Measurements from ENCODE around the gene MSRB1.

- no peak for TF ChIP-seq CTCF (IDR thresholded peaks at IDR 0.05; ENCODE audit: extremely low read depth in 1 of 2, insufficient read depth in 1 of 2, low read depth in 1 of 2, low read length in 2 of 2)
- no peak for TF ChIP-seq MAX (IDR thresholded peaks at IDR 0.05; ENCODE audit: insufficient read depth, insufficient read length)
- no peak for TF ChIP-seq POLR2AphosphoS5 (IDR thresholded peaks at IDR 0.05; ENCODE audit: insufficient read depth, low read depth, low read length)
- no peak for TF ChIP-seq JUN (IDR thresholded peaks at IDR 0.05; ENCODE audit: borderline replicate concordance, insufficient read depth, insufficient read length, low read depth)
- no peak for TF ChIP-seq EZH2 (IDR thresholded peaks at IDR 0.05; ENCODE audit: borderline replicate concordance, low read depth, low read length, severe bottlenecking)
- no peak for TF ChIP-seq POLR2A (IDR thresholded peaks at IDR 0.05; ENCODE audit: low read depth, low read length)
- TF ChIP-seq MYC (IDR thresholded peaks at IDR 0.05; ENCODE audit: low read depth, low read length), result no peak
Measured at GRCh38 chr16:1987198-1987597, 44.2 kb upstream of the MSRB1 start.

All from endothelial cell of umbilical vein (primary cell).